ENCODE data around the gene MACROD2. TPM values are rescaled to one million over a fixed set of nuclear protein-coding genes. Genes with fewer than 3 reads are reported as not detected.

Gene MACROD2
- total and polyA plus RNA-seq, 9 donors = 3.7 to 25.5 (median 7.8) TPM

DNA sequence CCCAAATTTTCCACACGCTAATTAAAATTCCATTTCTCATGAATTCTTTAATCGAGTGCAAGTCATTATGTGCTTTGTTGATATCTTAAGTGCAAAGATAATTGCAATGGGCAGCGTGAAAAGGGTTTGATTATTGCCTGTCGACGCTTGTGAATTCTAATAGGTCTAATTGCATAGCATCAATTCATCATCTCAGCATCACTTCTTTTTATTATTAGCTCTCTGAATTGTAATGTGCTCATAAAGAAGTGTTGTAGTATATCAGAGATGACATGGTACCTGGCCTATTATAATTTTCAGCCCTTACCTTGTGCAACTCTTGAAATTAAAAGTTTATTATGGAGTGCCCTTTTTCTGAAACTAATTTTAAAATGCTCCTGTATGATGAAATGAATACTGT lies 1208.9 kb downstream of the MACROD2 start:
- 83 to 87% (median 84%) methylated on average over 5 of the region's 5 CpGs for WGBS, 3 donors
- Histone ChIP-seq H3K36me3 (no peaks in the 10 kb centered on the region), H3K9me3 (no peaks in the 10 kb centered on the region), H3K4me3 (no peak overlapping the region), H3K27me3 (no peaks in the 10 kb centered on the region), H3K4me1 (ENCODE audit: insufficient read depth) (no peaks in the 10 kb centered on the region), H3K27ac (no peak overlapping the region)
- DNase-seq = no peak
- intact Hi-C loops (cut with DNase I) = no loop called here
- no peak for TF ChIP-seq EP300 (IDR thresholded peaks at IDR 0.05)

DNA sequence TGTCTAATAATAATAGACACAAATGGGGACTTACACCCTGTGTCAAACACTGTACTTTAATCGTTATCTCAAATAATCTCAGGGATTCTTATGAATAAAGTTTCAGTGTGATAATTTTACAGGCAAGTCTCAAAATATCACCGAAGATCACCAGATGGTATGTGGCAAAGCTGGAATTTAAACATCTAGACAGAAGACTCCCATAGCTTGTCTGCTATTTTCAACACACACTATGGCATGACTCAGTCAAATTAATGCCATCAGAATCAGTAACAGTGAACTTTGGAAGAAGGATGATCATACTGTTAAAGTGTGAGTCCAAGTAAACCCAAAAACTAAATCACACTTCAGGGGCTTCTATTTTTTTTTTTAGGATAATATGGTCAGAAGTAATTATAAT lies 1209.7 kb downstream of the MACROD2 start:
- TF ChIP-seq, protein P1, sequence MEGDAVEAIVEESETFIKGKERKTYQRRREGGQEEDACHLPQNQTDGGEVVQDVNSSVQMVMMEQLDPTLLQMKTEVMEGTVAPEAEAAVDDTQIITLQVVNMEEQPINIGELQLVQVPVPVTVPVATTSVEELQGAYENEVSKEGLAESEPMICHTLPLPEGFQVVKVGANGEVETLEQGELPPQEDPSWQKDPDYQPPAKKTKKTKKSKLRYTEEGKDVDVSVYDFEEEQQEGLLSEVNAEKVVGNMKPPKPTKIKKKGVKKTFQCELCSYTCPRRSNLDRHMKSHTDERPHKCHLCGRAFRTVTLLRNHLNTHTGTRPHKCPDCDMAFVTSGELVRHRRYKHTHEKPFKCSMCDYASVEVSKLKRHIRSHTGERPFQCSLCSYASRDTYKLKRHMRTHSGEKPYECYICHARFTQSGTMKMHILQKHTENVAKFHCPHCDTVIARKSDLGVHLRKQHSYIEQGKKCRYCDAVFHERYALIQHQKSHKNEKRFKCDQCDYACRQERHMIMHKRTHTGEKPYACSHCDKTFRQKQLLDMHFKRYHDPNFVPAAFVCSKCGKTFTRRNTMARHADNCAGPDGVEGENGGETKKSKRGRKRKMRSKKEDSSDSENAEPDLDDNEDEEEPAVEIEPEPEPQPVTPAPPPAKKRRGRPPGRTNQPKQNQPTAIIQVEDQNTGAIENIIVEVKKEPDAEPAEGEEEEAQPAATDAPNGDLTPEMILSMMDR (IDR thresholded peaks at IDR 0.05) = no peak
- no peak for TF ChIP-seq POLR2A (IDR thresholded peaks at IDR 0.05)
- H3K36me3 ChIP-seq = no peaks in the 10 kb centered on the region
- no peaks in the 10 kb centered on the region for H3K9me3 ChIP-seq
- intact Hi-C loops (cut with DNase I) = no loop called here
- no peak for DNase-seq
- H3K27me3 ChIP-seq = no peaks in the 10 kb centered on the region
- H3K27ac ChIP-seq = no peak overlapping the region
- 80 to 88% (median 81%) methylated on average over 2 of the region's 2 CpGs for WGBS, 3 donors
- H3K4me3 ChIP-seq = no peak overlapping the region
- H3K4me1 ChIP-seq (ENCODE audit: insufficient read depth) = no peaks in the 10 kb centered on the region

DNA sequence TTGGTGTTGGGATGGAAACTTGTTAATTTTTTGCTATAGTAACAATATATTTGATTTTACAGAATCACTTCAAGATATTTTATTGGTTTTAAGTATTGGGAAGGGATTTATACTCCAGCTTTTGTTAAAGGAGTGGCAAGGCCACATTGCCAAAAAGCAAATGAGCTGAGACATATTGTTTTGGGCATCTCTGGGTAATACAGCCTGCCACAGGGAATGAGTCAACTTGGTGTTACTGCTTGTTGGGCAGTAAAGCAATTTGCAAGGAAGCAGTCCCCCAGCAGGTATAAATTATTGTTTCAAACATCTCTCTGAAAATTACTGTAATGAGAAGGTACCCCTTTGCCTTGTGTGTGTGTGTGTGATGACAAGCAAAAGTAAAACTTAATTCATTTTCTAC lies 1210.4 kb downstream of the MACROD2 start:
- Histone ChIP-seq H3K27ac (no peak overlapping the region), H3K27me3 (no peaks in the 10 kb centered on the region), H3K36me3 (no peaks in the 10 kb centered on the region), H3K4me1 (ENCODE audit: insufficient read depth) (no peaks in the 10 kb centered on the region), H3K4me3 (no peak overlapping the region), H3K9me3 (no peaks in the 10 kb centered on the region)
- no peak for DNase-seq
- intact Hi-C loops (cut with DNase I) = no loop called here
- no peak for TF ChIP-seq POLR2A (IDR thresholded peaks at IDR 0.05)
- TF ChIP-seq, protein P1 (IDR thresholded peaks at IDR 0.05) = no peak
- no peak for TF ChIP-seq EP300 (IDR thresholded peaks at IDR 0.05)

DNA sequence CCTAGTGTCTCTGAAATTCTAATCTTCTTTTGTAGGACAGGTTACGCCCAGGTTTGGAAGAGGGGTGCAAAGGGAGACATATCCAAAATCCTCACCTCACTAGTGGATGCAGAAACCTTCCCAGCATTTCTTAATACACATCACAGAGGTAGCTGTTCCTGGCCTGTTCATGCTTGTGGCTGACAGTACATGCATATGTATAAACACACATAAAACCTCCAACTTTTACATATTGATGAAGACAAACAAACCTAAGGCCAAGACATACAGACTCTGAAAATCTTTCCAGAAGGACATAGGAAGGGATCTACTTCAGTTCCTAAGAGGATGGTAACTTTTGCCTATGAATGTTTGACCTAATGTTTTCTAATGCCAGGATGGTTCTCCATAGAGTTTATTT lies 1214.2 kb downstream of the MACROD2 start:
- no peak for DNase-seq
- TF ChIP-seq EP300 (IDR thresholded peaks at IDR 0.05) (no peak), POLR2A (IDR thresholded peaks at IDR 0.05) (no peak)
- TF ChIP-seq, protein P1 (IDR thresholded peaks at IDR 0.05) = no peak
- intact Hi-C loops (cut with DNase I) = no loop called here
- Histone ChIP-seq H3K27me3 (no peaks in the 10 kb centered on the region), H3K36me3 (no peaks in the 10 kb centered on the region), H3K4me1 (ENCODE audit: insufficient read depth) (no peaks in the 10 kb centered on the region), H3K4me3 (no peak overlapping the region), H3K27ac (no peak overlapping the region), H3K9me3 (no peaks in the 10 kb centered on the region)
- WGBS, 3 donors = 86 to 93% (median 90%) methylated on average over 1 of the region's 1 CpG

DNA sequence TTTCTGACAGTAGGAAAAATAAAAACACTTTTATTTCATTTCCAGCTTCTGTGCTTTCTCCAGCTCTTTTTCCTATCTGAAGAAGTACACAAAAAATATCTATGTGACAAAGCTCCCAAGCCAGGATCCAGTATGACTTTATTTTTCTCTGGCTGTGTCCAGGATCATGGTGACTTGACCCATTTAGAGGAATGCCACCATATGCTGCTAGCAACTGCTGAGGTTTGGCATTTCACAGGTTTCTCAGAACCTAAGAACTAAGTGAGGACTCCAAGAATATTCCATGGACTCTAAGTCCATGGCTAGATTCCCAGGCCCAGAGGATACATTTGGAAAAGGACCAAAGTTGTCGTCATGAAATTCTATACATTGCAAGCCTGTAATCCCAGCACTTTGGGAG lies 1218.7 kb downstream of the MACROD2 start:
- no peak overlapping the region for H3K27ac ChIP-seq
- DNase-seq = no peak
- no peaks in the 10 kb centered on the region for H3K27me3 ChIP-seq
- 61 to 81% (median 63%) methylated on average over 1 of the region's 1 CpG for WGBS, 3 donors
- intact Hi-C loops (cut with DNase I) = no loop called here
- no peaks in the 10 kb centered on the region for H3K4me1 ChIP-seq (ENCODE audit: insufficient read depth)
- no peaks in the 10 kb centered on the region for H3K9me3 ChIP-seq
- TF ChIP-seq POLR2A (IDR thresholded peaks at IDR 0.05) (no peak), EP300 (IDR thresholded peaks at IDR 0.05) (no peak)
- TF ChIP-seq, protein P1 (IDR thresholded peaks at IDR 0.05) = no peak
- no peaks in the 10 kb centered on the region for H3K36me3 ChIP-seq
- no peak overlapping the region for H3K4me3 ChIP-seq

All from ovary (tissue), 9 donors.